GM19452 (cell line): ENCODE results near the gene RFNG.

Experiments
- ATAC-seq: cut with Tn5 transposase; IDR thresholded peaks from one replicate; pipeline ENCODE4 v1.9.1; 2021; ENCODE audit not compliant: unreplicated experiment

Gene RFNG

DNA sequence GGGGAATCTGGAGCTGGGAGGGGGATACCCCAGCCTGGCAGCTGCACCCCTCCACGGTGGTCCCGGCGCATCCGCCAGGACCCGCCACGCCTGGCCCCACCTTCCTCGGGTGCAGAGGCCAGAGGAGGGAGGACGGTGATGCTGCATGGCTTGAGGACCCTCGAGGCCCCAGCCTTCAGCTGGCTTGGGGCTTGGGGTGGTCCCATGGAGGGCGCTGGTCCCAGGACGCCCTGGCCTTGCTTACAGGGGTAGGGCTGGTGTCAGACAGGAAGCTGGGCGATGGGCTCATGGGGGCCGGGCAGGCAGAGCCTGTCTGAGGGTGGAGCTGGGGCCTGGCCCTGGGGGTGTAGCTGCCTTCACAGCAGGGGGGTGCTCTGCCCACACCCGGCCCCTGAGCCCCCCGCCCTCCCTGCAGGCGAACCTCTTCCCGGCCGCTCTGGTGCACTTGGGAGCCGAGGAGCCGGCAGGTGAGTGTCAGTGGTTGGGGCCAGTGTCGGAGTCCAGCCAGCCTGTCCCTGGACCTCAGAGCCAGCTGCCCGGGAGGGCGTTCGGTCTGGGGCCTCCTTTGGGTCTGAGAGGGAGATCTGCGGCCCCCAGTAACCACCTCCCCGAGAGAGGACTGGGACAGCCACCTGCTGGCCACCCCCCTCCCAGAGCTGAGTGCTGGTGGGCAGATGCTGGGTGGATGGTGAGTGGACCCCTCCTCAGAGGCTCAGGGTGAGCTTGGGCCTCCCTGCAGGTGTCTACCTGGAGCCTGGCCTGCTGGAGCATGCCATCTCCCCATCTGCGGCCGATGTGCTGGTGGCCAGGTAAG, 35.3 kb downstream of the RFNG start:
- no peak for ATAC-seq

DNA sequence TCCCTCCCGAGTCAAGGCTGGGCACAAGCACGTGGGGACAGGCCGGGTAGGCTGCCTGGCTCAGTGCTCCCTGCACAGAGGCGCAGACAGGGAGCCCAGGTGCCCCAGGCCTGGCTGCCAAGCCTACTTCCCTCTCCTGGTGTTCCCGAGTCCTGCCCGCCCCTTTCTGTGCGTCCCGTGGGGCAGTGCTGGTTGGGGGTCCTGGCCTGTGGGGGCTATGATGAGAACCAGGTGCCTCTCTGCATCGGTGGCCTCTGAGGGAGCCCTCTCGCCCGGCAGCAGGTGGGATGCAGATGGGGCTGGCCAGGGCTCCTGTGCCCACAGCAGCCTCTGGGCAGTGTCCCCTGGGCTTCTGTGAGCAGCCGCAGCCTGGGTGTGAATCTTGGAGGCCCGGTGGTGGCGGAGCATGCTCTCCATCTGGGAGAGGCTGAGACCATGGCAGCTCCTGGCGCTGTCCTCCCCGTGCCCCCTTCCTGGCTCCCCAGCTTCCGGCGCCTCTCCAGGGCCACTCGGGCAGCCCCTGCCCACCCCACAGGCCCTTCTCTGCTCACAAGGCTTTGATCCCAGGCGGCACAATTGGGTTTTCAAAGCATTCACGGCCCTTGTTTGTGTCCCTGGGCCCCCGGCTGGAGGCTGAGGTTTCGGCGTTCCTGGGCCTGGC, 36.2 kb downstream of the RFNG start:
- no peak for ATAC-seq

DNA sequence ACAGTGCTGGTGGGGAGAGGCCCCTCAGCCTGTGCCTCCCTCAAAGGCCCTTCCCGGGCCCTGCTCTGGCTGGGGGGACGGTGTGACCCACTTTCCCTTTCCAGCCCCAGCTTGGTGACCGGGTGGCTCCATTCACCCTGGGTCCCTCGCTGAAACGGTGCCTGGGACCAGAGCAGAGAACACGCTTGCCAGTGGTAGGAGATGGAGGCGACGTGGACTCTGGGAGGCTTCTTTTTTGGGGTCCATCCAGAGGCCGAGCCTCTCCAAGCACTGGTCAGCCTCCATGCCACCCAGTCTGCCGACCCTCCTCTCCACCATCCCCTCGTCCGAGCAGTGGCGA, 36.7 kb downstream of the RFNG start:
- no peak for ATAC-seq

DNA sequence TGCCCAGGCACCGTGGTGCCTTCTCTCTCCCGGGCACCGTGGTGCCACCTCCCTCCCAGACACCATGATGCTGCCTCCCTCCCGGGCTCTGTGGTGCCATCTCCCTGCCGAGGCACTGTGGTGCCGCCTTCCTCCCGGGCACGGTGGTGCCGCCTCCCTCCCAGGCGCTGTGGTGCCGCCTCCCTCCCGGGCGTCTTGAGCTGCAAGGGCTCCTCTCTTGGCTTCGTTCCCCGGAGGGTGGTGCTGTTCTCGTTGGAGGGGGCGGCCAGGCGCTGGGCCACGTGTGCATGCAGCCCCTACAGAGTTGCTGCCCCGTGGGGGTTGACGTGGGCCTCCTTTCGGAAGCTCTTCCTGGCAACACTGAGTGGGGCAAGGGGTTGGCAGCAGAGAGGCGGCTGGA, 37.2 kb downstream of the RFNG start:
- no peak for ATAC-seq

DNA sequence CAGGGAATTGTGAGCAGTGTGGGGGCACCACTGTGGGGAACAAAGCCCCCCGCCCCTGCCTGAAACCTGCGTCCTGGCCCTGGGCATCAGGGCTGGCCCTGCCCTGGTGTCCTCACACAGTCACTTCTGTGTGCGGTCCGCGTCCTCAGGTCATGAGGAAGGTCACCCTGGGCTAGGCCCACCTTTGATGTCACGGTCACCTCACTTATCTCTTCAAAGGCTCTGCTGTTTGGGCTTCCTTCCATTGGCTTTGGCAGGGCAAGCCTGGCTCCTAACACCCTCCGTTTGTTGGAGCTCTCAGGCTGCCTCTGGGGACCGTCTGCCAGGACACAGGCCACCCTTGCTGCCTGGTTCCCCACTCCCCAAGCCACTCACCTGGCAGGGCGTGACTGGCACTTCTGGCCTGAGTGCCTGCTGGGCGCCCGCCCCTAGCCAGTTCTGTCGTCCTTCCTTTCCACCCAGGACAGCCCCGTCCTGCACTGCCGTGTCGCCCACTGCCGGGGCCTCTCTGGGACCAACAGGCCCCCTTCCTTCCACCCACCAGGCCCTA, 37.8 kb downstream of the RFNG start:
- no peak for ATAC-seq

DNA sequence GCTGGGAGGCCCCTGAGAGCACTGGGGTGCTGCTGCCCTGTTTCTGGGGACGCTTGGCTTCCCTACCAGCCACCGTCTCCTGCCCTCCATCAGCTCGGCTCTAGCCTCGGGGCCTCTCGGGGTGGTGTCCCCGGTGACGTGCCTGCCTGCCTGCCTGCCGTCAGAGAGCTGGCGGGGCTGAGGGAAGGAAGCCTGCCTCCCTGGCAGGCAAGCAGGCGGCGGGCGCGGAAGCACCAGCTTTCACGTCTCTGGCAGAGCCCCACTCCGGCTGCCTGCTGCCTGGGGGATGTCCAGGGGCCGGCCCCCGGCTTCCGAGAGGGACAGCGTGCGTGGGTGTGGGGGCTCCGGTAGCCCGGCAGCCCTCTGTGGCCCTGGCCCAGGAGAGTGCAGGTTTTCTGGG, 38.3 kb downstream of the RFNG start:
- no peak for ATAC-seq

DNA sequence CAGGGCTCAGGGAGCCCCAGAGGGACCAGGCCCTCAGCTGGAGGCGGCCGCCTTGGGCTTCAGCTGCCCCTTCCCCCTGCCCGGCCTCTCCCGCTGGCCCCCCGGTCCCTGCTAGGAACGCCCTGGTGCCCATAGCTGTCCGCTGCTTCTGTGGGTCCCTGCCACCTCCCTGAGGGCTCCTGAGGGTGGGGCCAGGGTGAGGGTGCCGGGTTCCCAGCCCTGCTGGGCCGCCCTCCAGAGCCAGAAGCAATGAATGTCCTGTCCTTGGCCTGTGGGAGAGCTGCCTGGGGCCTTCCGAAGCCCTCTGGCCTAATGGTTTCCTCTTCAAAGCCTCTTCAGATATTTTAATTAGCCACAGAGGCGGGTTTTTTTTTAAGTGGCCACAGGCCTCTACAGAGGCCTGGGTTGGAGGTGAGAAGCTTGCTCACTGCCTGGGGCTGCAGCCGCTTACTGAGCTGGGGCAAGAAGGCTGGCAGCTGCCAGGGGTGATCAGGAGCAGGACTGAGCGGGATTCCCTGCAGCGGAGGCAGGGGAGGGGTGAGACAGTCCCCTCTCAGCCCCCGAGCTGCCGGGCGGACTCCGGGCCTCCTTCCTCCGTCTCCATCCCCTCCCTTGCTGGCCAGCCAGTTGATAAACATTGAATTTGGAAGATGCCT, 38.8 kb downstream of the RFNG start:
- ATAC-seq, result no peak

DNA sequence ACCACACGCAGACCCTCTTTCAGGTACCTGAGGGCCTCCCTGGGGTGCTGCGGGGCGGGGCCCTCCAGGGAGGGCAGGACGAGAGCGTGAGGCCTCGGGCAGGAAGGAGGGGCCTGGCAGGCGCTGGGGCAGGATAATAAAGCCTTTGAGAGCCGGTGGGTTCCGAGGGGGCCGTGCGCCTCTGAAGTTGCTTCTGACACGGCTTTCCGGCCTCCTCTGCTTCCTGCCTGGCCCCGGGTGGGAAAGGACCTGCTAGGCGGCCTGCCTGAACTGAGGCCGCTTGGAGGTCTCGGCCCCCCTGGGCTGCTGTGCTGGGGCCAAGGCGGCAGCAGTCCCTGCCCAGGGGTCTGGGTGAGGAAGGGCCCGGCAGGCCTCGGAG, 39.4 kb downstream of the RFNG start:
- no peak for ATAC-seq

DNA sequence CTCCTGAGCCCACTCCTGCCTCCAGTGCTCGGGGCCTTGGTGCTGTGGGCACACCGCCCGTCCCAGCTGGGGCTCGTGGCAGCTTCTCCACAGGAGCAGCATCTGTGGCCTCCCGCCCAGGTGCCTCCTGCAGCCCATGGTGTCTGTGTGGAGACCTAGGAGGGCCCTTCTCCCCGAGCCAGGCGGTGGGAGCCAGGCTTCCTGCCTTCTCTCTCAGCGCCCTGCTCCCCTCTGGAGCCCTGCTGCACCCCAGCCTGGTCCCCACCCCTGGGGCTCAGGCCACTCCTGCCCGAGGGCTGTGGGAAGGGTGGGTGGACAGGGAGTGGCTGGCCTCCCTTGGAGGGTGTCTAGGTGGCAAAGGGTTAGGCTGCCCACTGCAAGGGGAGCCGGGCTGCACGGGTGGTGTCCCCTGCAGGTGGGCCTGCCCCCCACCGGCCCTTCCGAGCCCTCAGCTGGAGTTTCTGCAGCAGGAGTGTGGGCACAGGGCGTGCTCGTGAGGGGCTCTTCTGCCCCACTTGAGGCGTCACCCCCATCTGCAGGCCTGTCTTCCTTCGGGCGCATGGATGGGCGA, 39.9 kb downstream of the RFNG start:
- ATAC-seq, result no peak

DNA sequence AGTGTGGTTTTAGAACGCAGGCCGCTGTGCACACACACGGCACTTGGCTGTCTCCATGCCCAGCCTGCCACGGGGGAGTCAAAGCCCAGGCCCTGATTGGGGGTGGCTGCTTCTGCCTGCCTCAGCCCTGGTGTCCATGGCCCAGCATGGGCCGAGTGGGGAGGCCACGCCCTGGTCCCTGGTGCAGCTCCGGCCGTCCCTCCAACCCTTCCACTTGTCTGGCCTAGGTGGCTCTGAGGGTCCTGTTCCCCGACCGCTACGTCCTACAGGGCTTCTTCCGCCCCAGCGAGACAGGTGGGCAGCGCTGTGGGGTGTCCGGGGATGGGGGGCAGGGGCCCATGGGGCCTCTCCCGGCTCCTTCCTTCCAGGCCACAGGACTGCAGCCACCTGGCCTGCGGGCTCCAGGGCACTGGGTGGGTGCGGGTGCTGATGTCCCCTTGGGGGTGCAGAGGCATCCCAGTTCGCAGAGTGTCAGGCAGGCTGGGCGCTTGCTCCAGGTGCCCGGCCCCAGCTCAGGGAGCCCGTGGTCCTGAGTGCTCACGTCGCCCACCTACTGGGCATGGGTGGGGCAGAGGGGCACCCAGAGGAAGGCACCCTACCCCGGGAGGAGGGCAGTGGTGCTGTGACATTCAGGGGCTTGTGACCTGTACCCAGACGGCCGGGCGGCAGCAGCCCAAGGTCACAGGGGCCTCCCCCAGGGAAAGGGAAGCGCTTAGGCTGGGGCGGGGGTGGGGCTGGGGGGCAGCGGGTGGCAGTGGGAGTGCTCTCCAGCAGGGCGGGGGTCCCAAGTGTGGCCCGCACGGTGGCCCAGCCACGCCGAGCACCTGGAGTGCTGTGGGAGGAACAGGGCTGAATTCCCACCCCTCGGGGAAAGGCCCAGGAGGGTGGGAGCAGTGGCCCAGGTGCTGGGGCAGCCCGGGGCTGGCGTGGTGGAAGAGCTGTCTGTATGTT, 40.8 kb downstream of the RFNG start:
- no peak for ATAC-seq

DNA sequence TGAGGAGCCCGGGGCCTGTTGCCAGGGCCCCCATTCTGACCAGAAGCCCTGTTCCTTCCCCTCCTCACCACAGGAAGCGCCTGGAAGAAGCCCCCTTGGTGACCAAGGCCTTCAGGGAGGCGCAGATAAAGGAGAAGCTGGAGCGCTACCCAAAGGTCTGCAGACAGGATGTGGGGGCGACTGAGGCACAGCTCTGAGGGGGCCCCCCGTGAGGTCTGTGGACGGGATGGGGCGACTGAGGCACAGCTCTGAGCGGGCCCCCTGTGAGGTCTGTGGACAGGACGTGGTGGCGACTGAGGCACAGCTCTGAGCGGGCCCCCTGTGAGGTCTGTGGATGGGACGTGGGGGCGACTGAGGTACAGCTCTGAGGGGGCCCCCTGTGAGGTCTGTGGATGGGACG, 42.2 kb downstream of the RFNG start:
- no peak for ATAC-seq

DNA sequence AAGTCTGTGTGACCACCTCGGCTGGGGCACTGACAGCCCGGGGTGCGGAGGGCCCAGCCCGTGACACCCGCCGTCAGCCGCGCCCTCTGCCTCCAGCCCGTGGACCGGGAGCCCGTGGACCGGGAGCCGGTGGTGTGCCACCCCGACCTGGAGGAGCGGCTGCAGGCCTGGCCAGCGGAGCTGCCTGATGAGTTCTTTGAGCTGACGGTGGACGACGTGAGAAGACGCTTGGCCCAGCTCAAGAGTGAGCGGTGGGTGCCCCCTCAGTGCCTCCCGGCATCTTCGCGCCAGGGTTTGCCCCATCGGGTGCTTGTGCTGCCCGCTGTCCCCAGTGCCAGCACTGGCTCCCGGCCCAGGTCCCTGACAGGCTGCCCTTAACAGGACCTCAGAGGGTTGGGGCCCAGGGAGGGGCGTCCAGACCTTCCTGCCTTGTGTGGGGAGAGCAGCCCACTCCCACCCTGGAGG, 42.6 kb downstream of the RFNG start:
- no peak for ATAC-seq

DNA sequence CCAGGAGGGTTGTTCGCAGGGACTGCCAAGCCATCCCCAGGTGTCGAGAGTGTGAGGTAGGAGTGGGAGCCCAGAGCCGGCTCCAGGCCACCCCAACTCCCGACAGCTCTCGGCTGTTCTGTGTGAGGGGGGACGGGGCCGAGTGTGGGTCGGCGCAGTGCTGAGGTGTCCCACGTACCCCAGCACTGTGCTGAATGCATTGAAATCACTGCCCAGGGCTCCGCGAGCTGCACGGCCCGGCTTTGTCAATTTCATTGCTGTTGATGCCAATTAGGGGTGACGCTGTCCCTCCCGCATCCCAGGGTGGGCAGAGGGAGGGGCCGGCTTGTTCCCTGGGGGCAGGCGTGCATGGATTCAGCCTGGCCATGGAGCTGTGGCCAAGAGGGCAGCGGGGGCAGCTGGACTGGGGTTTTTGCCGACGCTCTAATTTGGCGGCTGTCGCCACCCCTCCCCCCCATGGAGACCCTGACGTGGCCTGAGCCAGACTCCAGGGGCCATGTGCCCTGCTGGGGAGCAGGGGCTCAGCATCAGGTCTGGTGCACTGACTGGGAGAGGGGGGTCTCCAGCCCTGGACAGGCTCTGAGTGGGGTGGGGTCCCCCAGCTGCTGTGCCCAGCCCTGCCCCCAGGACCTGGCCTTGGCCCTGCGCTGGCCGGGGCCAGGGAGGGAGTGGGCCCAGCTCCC, 43.2 kb downstream of the RFNG start:
- no peak for ATAC-seq

DNA sequence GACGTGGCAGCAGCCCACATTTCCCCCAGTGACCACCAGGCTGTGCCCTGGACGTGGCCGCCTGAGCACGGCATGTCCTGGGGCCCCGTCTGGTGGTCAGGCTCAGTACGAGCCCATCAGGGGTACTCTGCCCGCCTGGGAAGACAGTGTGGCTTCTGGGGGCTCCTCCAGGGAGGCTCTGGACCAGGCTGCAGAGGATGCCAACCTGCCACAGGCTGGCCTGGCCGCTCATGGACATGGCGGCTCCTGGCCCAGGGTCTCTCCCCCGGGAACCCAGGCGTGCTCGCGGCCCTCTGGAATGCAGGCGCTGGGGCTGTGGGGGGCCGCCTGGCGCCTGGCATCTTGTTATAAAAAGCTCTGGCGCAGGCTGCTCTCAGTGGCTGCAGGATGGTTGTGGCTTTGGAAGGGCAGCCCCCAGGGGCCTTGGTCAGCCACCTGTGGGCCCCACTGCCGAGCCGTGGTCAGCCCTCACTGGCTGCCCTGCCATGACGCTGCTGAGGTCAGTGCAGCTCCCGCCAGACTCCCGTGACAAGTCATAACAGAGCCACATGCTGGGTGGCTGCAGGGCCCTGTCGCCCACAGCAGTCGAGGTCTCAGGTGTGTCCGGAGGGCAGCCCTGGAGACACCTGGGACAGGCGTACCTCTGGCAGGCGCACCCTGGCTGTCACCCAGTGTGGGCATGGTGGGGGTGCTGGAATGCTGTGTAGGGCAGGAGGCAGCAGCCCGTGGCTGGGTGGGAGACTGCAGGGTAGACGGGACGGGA, 43.9 kb downstream of the RFNG start:
- no peak for ATAC-seq

DNA sequence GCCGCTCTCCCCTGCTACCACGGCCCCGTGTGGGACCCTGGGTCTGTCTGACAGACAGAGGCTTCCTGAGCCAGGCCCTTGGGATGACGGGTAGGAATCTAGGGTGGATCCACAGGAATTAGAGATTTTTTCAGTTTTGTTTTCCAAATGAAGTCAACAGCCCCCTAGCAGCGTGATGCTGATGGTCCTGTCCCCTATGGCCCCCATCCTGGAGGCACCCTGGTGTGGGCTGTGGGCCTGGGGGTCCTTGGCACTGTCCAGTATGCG, 44.5 kb downstream of the RFNG start:
- ATAC-seq, result no peak

DNA sequence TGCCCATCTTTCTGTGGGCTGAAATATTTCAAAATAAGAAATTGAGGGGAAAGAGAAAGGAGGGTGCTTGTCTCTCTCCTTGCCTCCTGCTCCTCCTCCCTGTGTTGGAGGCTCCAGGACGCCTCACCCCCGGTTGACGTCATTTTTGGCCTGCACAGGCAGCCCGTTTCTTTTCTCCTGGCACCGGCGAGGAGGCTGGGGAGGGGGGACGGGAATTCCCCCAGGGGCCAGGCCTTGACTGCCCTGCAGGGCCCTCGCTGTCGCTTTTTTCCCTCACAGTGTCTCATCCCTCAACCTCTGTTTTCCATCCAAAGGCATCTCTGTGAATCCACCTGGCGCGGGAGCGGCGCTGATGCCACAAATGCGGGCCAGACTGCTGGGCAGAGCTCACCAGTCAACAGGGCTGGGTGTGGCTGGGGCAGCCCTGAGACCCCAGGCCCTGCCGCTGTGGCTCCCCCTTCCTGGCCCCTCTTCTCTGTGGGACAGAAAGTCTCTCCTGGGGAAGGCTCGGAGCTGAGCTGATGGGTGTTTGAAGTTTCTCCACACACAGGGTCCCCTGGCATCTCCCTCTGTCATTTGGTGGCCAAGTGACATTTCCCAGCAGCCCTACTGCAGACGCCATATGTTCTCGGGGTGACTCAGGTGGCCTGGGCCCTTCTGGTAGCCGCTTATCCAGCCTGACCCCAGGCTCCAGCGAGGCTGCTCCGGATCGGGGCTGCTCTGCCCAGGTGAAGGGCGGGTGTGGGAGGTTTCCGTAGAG, 45.0 kb downstream of the RFNG start:
- no peak for ATAC-seq

DNA sequence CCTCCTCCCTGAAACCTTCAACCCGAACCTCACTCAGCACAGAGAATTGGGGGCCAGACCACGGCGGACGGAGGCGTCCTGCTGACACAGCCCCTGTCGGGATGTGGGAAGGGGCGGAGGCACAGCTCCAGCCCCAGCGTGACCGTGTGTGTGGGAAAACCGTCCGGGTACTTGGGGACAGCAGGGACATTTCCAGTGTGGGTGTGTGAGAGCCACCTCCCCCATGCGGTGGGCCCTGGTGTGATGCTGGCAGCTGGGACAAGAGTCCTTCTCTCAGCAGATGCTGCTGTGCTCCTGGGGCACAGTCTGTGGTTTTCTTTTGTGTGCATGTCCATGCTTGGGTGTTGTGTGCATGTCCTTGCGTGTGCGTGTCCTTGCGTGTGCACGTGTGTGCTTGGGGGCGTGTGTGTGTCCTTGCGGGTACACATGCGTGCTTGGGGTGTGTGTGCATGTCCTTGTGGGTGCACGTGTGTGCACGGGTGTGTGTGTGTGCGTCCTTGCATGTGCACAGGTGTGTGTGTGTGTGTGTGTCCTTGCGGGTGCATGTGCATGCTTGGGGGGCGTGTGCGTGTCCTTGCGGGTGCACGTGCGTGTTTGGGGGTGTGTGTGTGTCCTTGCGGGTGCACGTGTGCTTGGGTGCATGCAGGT, 45.8 kb downstream of the RFNG start:
- ATAC-seq, result no peak
